C4-2B (cell line): ENCODE data around the gene CC2D2B.

Experiments
- H3K27ac ChIP-seq: fragments of 450-650 bp; 2 replicates; pipeline ENCODE4 v1.5.1; 2017
- CTCF ChIP-seq: fragments of 450-650 bp; conservative IDR thresholded peaks from 2 replicates; pipeline ENCODE4 v1.5.1; 2017; ENCODE audit warnings: mild to moderate bottlenecking
- ZFX ChIP-seq: fragments of 450-650 bp; IDR thresholded peaks from 2 replicates; pipeline ENCODE4 v1.6.1; 2017

Gene CC2D2B, protein sequence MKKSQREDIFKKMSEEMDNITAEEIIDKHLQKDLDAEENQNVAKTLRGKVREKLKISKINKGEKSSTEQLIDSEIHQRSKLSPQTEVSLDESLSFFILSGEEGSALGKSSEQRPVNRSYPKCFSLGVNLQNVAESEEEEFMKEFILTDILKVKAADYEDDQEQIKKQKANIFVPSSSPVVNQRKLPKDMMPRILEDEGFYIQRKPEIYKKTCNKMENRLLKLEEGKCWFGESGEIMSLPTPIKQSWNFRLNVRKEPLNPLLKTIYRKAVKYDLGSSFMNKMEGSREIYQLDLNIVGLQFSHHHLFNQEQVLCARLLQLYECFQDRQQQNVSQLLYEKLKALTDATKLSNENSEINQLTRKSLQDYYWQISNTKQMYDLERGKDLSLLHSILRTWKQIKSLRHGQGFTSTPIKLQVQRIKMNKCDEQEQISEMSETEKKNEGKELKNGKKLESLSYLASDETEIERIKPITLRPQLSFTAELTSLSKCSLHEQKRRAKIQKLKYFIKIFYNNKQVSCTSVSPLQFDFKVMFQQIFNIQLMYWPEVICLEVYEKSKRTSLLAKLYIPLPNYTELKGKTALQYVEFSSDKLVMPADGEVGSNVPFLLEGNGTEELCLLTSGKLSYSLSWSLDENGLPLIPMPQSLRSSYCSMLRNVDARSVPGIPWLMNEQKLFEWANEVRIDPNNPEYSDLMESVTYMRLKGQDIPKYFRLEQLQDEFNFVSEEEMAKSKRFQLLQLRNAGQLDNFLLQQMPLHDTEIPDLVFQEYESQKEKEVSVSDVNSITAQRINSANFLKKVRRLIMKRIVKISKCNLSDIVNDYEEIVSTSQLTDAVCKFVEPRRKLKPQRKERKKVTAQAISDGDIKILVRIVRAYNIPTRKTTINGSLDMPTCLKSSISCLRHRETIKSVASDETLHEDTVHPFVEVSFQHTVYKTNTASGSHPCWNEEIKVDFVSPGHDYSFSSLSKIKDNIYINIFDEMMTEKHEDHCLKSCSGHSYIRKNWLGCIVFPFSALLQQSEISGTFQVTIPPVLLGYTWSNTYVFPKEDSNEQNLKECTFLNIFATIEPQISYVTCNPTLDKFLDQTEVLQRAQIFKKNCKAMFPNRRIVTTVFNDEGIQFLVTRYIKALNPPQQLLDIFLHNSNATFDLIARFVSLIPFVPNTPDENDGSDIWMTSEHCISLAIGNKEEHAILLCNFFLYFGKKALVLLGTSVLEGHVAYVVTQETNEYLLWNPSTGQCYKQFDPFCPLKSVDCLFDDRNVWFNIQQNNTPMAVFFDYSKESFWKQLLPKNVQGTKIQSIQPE (N-terminal part only)

DNA sequence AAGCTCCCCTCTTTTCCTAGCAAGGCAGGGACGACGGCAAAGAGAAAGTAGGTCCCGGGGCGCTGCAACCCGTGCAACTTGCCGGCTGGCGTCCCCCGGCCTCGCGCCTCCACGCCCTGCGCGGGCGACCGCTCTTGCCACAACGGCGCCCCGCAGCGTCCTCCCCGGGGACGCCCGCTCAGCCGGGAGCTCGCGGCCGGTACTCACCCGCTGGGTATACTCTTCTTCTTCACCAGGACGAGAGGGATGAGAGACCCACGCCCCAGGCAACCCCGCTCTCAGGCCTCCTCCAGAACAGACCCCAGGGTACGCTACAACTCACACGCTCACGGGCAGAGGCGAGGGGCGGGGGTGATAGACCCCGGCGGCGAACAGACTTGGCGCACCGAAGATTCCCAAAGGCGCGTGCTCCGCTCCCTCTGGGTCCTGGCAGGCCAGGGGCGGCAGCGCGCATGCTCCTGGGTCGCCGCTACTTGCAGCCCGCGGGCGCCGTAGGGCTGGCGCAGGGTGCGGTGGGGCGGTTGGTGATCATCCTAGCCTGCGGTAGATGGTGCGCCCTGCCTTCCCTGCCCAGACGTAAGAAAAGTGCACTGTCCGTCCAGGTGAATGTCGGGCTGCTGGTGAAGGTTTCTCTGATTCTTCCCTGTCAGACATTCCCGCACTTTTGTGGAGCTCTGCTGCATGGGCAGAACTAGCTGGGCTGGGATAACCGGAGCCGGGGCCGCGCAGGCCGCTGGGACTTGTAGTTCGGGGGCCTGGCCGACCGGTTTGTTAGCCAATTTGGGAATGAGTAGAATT, at the start of gene CC2D2B:
Gene CC2D2B (plus strand): TSS at position 520 of the 798 bp plus-strand sequence. CDS start 3,349 bp downstream, outside the sequence.
- peak within 1 kb of the TSS; percentile 76 for H3K27ac ChIP-seq
- TF ChIP-seq CTCF (peak; percentile 47), ZFX (peak; percentile 55)

DNA sequence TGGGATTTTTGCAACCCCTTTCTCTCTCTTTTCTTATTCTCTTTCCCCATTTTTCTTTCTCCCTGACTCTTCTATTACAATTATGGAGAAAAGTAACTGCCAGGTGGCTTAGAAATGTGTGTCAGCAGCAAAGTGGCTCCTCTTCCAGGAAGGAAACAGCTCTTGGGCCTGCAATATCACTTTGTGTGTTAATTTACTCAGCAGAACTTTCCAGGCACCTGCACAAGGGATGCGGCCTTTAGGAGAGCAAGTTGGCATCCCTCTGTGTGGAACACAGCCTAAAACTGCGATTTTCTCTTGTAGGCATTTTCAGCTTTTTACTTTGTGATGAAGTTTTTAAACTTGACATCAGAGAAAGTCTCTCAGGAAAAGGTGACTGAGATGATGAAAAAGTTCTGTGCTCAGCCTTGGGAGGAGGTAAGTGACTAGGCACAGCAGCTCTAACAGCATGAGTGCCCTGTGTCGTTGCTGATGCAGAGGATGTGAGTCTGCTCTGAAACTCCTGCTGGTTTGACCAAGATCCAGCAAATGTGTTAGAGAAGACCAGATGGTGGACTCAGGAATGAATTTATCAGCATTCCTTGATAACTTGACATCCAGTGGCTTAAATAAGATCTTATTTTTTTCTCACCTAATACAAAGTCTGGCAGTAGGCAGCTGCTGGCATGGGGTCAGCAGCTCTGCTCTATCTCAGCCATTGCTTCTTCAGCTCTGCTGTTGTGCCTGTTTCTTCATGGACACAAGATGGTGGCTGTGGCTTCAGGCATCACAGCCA, 47.4 kb upstream of the CC2D2B start:
- no peak overlapping the region for H3K27ac ChIP-seq
- no peak for TF ChIP-seq ZFX
- TF ChIP-seq CTCF, result no peak

DNA sequence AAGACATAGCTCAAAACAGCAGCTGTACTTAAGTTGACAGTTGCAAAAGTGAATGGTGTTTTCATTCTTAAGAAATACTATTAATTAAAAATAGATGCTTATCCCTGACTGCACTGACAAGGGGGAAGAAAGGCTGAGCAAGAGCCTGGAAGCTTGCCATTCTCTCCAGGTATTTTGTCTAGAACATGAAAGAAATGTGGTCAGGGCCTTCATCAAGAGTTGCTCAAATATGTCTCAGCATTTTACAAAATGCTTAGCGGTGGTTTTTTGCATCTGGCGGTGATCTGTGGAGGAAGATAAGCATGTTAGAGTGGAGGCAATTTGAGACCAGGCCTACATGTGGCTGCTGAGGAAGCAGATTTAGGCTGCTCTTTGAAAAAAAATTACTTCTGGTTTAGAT, 46.4 kb upstream of the CC2D2B start:
- no peak for TF ChIP-seq ZFX
- no peak for TF ChIP-seq CTCF
- H3K27ac ChIP-seq, result no peak overlapping the region

- TF ChIP-seq CTCF, result peak; percentile 72
- TF ChIP-seq ZFX, result no peak
- H3K27ac ChIP-seq, result no peak overlapping the region
These were observed 42.6 kb upstream of the CC2D2B start for GRCh38 chr10:95864906-95865813.

- no peak for TF ChIP-seq CTCF
- no peak for TF ChIP-seq ZFX
- H3K27ac ChIP-seq, result no peak overlapping the region
These were observed 41.8 kb upstream of the CC2D2B start for GRCh38 chr10:95865814-95866466.
